ENCODE measurements around the gene PDSS1.

- TF ChIP-seq BCLAF1 (IDR thresholded peaks at IDR 0.05), result no peak
- TF ChIP-seq HIVEP1 (CRISPR knock-in tag; IDR thresholded peaks at IDR 0.05), result no peak
- TF ChIP-seq KAT8 (CRISPR knock-in tag; IDR thresholded peaks at IDR 0.05), result no peak
- no peak for TF ChIP-seq POLR2A (IDR thresholded peaks at IDR 0.05; ENCODE audit: insufficient read depth in 1 of 2, low read depth in 2 of 2, low read length in 2 of 2)
Observed at GRCh38 chr10:26679588-26679987, 17.9 kb upstream of the PDSS1 start.

Data from HepG2 (cell line).